Gastrocnemius medialis (tissue), 4 donors: ENCODE data around the gene ALDH3B1. TPM values are rescaled to one million over a fixed set of nuclear protein-coding genes. Genes with fewer than 3 reads are reported as not detected.

Experiments
- ATAC-seq, 2 donors: fragments of 150-250 bp; one replicate each; pipeline ENCODE4 v1.9.1; 2016
- DNase-seq, 2 donors: peaks; one replicate each; pipeline ENCODE4 v3.0.0-alpha.2; 2019
- H3K27ac ChIP-seq, 4 donors: fragments of 200-600 bp; sonication (generic); 1 replicate in 1 of 4; 2 replicates in 3 of 4; pipeline ENCODE4 v1.5.1; 2016 to 2018; ENCODE audit warnings: mild to moderate bottlenecking in 2 of 4, moderate library complexity in 1 of 4
- H3K27me3 ChIP-seq, 3 donors: fragments of 200-600 bp; sonication (generic) in 2 of 3; 1 replicate in 1 of 3; 2 replicates in 2 of 3; pipeline versions ENCODE4 v1.5.1 to v1.6.0; 2016 to 2019; ENCODE audit warnings: mild to moderate bottlenecking in 1 of 3, moderate library complexity in 1 of 3
- H3K36me3 ChIP-seq, 2 donors: fragments of 200-600 bp; sonication (generic) in 1 of 2; one replicate each; pipeline ENCODE4 v1.5.1; 2017 to 2018
- H3K4me1 ChIP-seq, 2 donors: fragments of 200-600 bp; sonication (generic) in 1 of 2; one replicate each; pipeline ENCODE4 v1.5.1; 2016 to 2017; ENCODE audit warnings: mild to moderate bottlenecking in 2 of 2
- H3K4me3 ChIP-seq, 4 donors: fragments of 200-600 bp; sonication (generic) in 3 of 4; 1 replicate in 1 of 4; 2 replicates in 3 of 4; pipeline ENCODE4 v1.5.1; 2016 to 2019; ENCODE audit warnings: mild to moderate bottlenecking in 2 of 4
- H3K9me3 ChIP-seq, 3 donors: fragments of 200-600 bp; sonication (generic) in 2 of 3; 1 replicate in 1 of 3; 2 replicates in 2 of 3; pipeline ENCODE4 v1.5.1; 2016 to 2019
- CTCF ChIP-seq, 5 experiments: fragments of 450-650 bp in 3 of 5; fragments of 200-600 bp in 2 of 5; sonication (generic) in 2 of 5; IDR thresholded peaks in 4 of 5; conservative IDR thresholded peaks in 1 of 5; 1 replicate in 4 of 5; 2 replicates in 1 of 5; pipeline ENCODE4 v1.5.1; 2016 to 2019; ENCODE audit warnings: antibody characterized with exemption in 5 of 5, mild to moderate bottlenecking in 3 of 5, moderate library complexity in 3 of 5
- POLR2A ChIP-seq, 2 donors: fragments of 450-650 bp; IDR thresholded peaks; one replicate each; pipeline ENCODE4 v1.6.1; 2017; ENCODE audit warnings: antibody characterized with exemption in 2 of 2, mild to moderate bottlenecking in 2 of 2, moderate library complexity in 2 of 2
- in situ Hi-C, 4 donors: fragments of 200-750 bp; cut with MboI; loops; one replicate each; pipeline versions ENCODE4 v1.15.0 to v1.8.0; 2017; ENCODE audit warnings: low sequenced_read_pairs in 4 of 4
- intact Hi-C: fragments of 100-400 bp; cut with DNase I; formaldehyde crosslinking; loops from one replicate; pipeline ENCODE4 v1.15.1; 2023; ENCODE audit warnings: low total_unique reads
- total RNA-seq, 4 donors: library from RNA; depleted of rRNA; stranded (reverse); fragments of >200 nt; gene quantifications; one replicate each; pipeline versions ENCODE4 v1.1.0 to v1.2.3, GENCODE V29; 2016

ALDH3B1 gene
- total RNA-seq, 4 donors from 2014 or later = 2.2 to 5.1 (median 3.6) TPM

GRCh38 chr11:67999201-67999629 lies 10.9 kb upstream of the ALDH3B1 start:
- Histone ChIP-seq H3K36me3 (no peaks in the 10 kb centered on the region), H3K27me3 (peaks cover 0 to 3% (median 0%) of the 10 kb centered on the region in 3 donors), H3K4me1 (no peaks in the 10 kb centered on the region), H3K4me3 (no peak overlapping the region), H3K9me3 (no peaks in the 10 kb centered on the region), H3K27ac (no peak overlapping the region)
- TF ChIP-seq CTCF (IDR thresholded peaks at IDR 0.05 in 4 of 5, conservative IDR thresholded peaks at IDR 0.05 in 1 of 5) = no peak
- no peak for TF ChIP-seq POLR2A (IDR thresholded peaks at IDR 0.05)
- ATAC-seq (no peak), DNase-seq (no peak)
- intact Hi-C loops (no loop called here), in situ Hi-C loops (no loop called here)

GRCh38 chr11:67999704-68000103 lies 10.4 kb upstream of the ALDH3B1 start:
- Histone ChIP-seq H3K36me3 (no peaks in the 10 kb centered on the region), H3K27ac (no peak overlapping the region), H3K27me3 (peaks cover 0 to 4% (median 0%) of the 10 kb centered on the region in 3 donors), H3K4me1 (no peaks in the 10 kb centered on the region), H3K4me3 (no peak overlapping the region), H3K9me3 (no peaks in the 10 kb centered on the region)
- no peak for ATAC-seq
- in situ Hi-C loops (no loop called here), intact Hi-C loops (loop anchor here (5.0 kb wide), 1 partner anchor 38 kb away; the partner anchor contains the start of gene TCIRG1)
- TF ChIP-seq CTCF (IDR thresholded peaks at IDR 0.05 in 4 of 5, conservative IDR thresholded peaks at IDR 0.05 in 1 of 5) (no peak), POLR2A (IDR thresholded peaks at IDR 0.05) (no peak)
- no peak for DNase-seq

- Histone ChIP-seq H3K4me1 (no peaks in the 10 kb centered on the region), H3K36me3 (no peaks in the 10 kb centered on the region), H3K27me3 (peaks cover 0 to 4% (median 0%) of the 10 kb centered on the region in 3 donors), H3K27ac (no peak overlapping the region), H3K9me3 (no peaks in the 10 kb centered on the region), H3K4me3 (peak overlapping the region in 2 of 4 donors; percentile 54 to 61)
- in situ Hi-C loops = no loop called here
- intact Hi-C loops = loop anchor here (5.0 kb wide), 1 partner anchor 35 kb away; the partner anchor contains the start of gene TCIRG1
- DNase-seq = no peak
- no peak for TF ChIP-seq POLR2A (IDR thresholded peaks at IDR 0.05)
- TF ChIP-seq CTCF (IDR thresholded peaks at IDR 0.05 in 4 of 5, conservative IDR thresholded peaks at IDR 0.05 in 1 of 5) = no peak
- ATAC-seq = no peak
Observed at GRCh38 chr11:68002575-68002937, 7.6 kb upstream of the ALDH3B1 start.

- ATAC-seq (peak; percentile 15 to 32), DNase-seq (no peak)
- no peak for TF ChIP-seq POLR2A (IDR thresholded peaks at IDR 0.05)
- TF ChIP-seq CTCF (IDR thresholded peaks at IDR 0.05 in 4 of 5, conservative IDR thresholded peaks at IDR 0.05 in 1 of 5) = no peak
- Histone ChIP-seq H3K36me3 (no peaks in the 10 kb centered on the region), H3K27ac (peak overlapping the region in 3 of 4 donors; percentile 47 to 54 (median 51)), H3K4me3 (peak overlapping the region; percentile 54 to 77 (median 63)), H3K9me3 (no peaks in the 10 kb centered on the region), H3K4me1 (no peaks in the 10 kb centered on the region), H3K27me3 (peaks cover 0 to 4% (median 0%) of the 10 kb centered on the region in 3 donors)
- intact Hi-C loops = loop anchor here (5.0 kb wide), 1 partner anchor 34 kb away; the partner anchor contains the start of gene TCIRG1
- in situ Hi-C loops = no loop called here
Observed at GRCh38 chr11:68002938-68003845, 6.9 kb upstream of the ALDH3B1 start.
